ENCODE measurements around the gene ADCY7. TPM values are rescaled to one million over a fixed set of nuclear protein-coding genes. Genes with fewer than 3 reads are reported as not detected.
A peak's percentile ranks its signal among the peaks of the same experiment; 100 is the strongest.

The ADCY7 gene
- total RNA-seq, 1 experiment from 2014 or later = 13.1 TPM

- DNase-seq (peak; percentile 10), ATAC-seq (no peak)
- intact Hi-C loops (cut with micrococcal nuclease) = no loop called here
- Histone ChIP-seq H2AFZ (ENCODE audit: low read length) (no peak overlapping the region), H3K27ac (ENCODE audit: low read length) (no peak overlapping the region), H3K4me3 (ENCODE audit: low read length) (no peak overlapping the region), H3K4me2 (ENCODE audit: low read length) (no peak overlapping the region), H4K20me1 (ENCODE audit: low read length) (no peaks in the 10 kb centered on the region), H3K79me2 (ENCODE audit: low read length) (no peaks in the 10 kb centered on the region), H3K36me3 (ENCODE audit: low read depth, low read length) (peaks cover 29% of the 10 kb centered on the region; the same call in 1 of the 2 replicates), H3K27me3 (ENCODE audit: low read length) (no peaks in the 10 kb centered on the region), H3K9me3 (ENCODE audit: low read length) (no peaks in the 10 kb centered on the region), H3K9me2 (replicated peaks; ENCODE audit: low read length) (no peaks in the 10 kb centered on the region), H3F3A (ENCODE audit: low read length, unreplicated experiment) (no peaks in the 10 kb centered on the region), H3K9ac (ENCODE audit: low read length) (no peak overlapping the region), H3K4me1 (ENCODE audit: insufficient read depth, low read length) (no peaks in the 10 kb centered on the region)
- TF ChIP-seq EZH2 (IDR thresholded peaks at IDR 0.05; ENCODE audit: low read length, unreplicated experiment) = no peak
- no peak for TF ChIP-seq EZH2phosphoT487 (IDR thresholded peaks at IDR 0.05; ENCODE audit: borderline replicate concordance, low read length)
- no peak for TF ChIP-seq CTCF (conservative IDR thresholded peaks at IDR 0.05; ENCODE audit: low read depth, low read length)
- no TSS peak for BruUV-seq (replicated peaks)
- ChIA-PET POLR2A (ENCODE audit: unreplicated experiment) (no interaction called here), CTCF (no interaction called here)
These were observed 52.6 kb downstream of the ADCY7 start for GRCh38 chr16:50318796-50319578.

- H3K9me2 ChIP-seq (replicated peaks; ENCODE audit: low read length) = no peaks in the 10 kb centered on the region
- no peaks in the 10 kb centered on the region for H3K4me1 ChIP-seq (ENCODE audit: insufficient read depth, low read length)
- H4K20me1 ChIP-seq (ENCODE audit: low read length) = no peaks in the 10 kb centered on the region
- ATAC-seq = no peak
- no peaks in the 10 kb centered on the region for H3K27me3 ChIP-seq (ENCODE audit: low read length)
- intact Hi-C loops (cut with micrococcal nuclease) = loop anchor here (10.0 kb wide), 2 partner anchors 76 to 106 kb away; no protein-coding TSS in a partner anchor
- H3K27ac ChIP-seq (ENCODE audit: low read length) = no peak overlapping the region
- no peak overlapping the region for H3K4me3 ChIP-seq (ENCODE audit: low read length)
- no peaks in the 10 kb centered on the region for H3F3A ChIP-seq (ENCODE audit: low read length, unreplicated experiment)
- H3K9me3 ChIP-seq (ENCODE audit: low read length) = no peaks in the 10 kb centered on the region
- ChIA-PET POLR2A (ENCODE audit: unreplicated experiment) (no interaction called here), CTCF (no interaction called here)
- no peak overlapping the region for H3K9ac ChIP-seq (ENCODE audit: low read length)
- H3K36me3 ChIP-seq (ENCODE audit: low read depth, low read length) = peaks cover 27% of the 10 kb centered on the region; the same call in 1 of the 2 replicates
- BruUV-seq (replicated peaks) = no TSS peak
- no peak for DNase-seq
- no peaks in the 10 kb centered on the region for H3K79me2 ChIP-seq (ENCODE audit: low read length)
- TF ChIP-seq EZH2 (IDR thresholded peaks at IDR 0.05; ENCODE audit: low read length, unreplicated experiment) = no peak
- no peak for TF ChIP-seq EZH2phosphoT487 (IDR thresholded peaks at IDR 0.05; ENCODE audit: borderline replicate concordance, low read length)
- no peak for TF ChIP-seq CTCF (conservative IDR thresholded peaks at IDR 0.05; ENCODE audit: low read depth, low read length)
- H2AFZ ChIP-seq (ENCODE audit: low read length) = no peak overlapping the region
- no peak overlapping the region for H3K4me2 ChIP-seq (ENCODE audit: low read length)
These were observed 54.0 kb downstream of the ADCY7 start for GRCh38 chr16:50320310-50320709.

- Histone ChIP-seq H3K36me3 (ENCODE audit: low read depth, low read length) (peaks cover 31% of the 10 kb centered on the region), H2AFZ (ENCODE audit: low read length) (no peak overlapping the region), H3K4me2 (ENCODE audit: low read length) (no peak overlapping the region), H3K27ac (ENCODE audit: low read length) (no peak overlapping the region), H3K4me3 (ENCODE audit: low read length) (no peak overlapping the region), H3K79me2 (ENCODE audit: low read length) (no peaks in the 10 kb centered on the region), H3K9ac (ENCODE audit: low read length) (no peak overlapping the region), H3K27me3 (ENCODE audit: low read length) (no peaks in the 10 kb centered on the region), H3K9me2 (replicated peaks; ENCODE audit: low read length) (no peaks in the 10 kb centered on the region), H3K9me3 (ENCODE audit: low read length) (no peaks in the 10 kb centered on the region), H4K20me1 (ENCODE audit: low read length) (no peaks in the 10 kb centered on the region), H3K4me1 (ENCODE audit: insufficient read depth, low read length) (no peaks in the 10 kb centered on the region), H3F3A (ENCODE audit: low read length, unreplicated experiment) (no peaks in the 10 kb centered on the region)
- intact Hi-C loops (cut with micrococcal nuclease) = loop anchor here (10.0 kb wide), 2 partner anchors 78 to 108 kb away; no protein-coding TSS in a partner anchor
- TF ChIP-seq CTCF (conservative IDR thresholded peaks at IDR 0.05; ENCODE audit: low read depth, low read length) (no peak), EZH2 (IDR thresholded peaks at IDR 0.05; ENCODE audit: low read length, unreplicated experiment) (no peak), EZH2phosphoT487 (IDR thresholded peaks at IDR 0.05; ENCODE audit: borderline replicate concordance, low read length) (no peak)
- DNase-seq = no peak
- POLR2A ChIA-PET (ENCODE audit: unreplicated experiment) = no interaction called here
- BruUV-seq (replicated peaks) = no TSS peak
- CTCF ChIA-PET = no interaction called here
- ATAC-seq = no peak
These were observed 56.0 kb downstream of the ADCY7 start for GRCh38 chr16:50322333-50322732.
